ENCODE data around the gene NPR2.

NPR2 gene

DNA sequence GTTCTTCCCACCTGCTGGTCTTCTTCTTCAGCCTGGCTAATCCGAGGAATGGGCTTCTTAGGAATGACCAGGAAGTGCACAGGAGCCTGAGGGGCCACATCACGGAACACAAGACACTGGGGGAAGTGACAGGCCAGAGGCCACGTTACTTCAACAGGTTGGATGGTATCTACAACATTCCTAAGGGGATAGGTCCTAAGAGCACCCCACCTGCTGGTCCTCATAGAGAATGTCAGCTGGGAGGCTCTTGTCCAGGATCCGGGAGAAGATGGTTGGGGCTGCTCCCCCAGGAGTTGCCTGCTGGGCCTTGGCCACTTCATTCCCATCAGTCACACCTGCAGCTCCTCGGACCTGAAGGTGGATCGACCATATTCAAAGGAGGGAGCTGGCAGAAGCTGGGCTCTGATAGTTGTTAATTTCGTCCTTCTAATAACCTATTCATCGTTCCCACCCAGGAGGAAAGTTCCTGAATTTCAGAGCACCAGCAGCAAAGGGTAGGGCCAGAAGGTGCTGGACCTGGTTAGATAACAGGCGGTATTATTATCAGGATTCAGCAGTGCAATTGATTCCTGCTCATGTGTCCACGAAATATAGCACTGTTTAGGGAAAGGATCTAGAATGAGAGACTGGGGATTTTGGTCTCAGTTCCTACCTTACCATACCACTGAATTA is 22.2 kb downstream of the NPR2 start:
- H3K27ac ChIP-seq, result peak overlapping the region; percentile 100
- TF ChIP-seq, protein P1, sequence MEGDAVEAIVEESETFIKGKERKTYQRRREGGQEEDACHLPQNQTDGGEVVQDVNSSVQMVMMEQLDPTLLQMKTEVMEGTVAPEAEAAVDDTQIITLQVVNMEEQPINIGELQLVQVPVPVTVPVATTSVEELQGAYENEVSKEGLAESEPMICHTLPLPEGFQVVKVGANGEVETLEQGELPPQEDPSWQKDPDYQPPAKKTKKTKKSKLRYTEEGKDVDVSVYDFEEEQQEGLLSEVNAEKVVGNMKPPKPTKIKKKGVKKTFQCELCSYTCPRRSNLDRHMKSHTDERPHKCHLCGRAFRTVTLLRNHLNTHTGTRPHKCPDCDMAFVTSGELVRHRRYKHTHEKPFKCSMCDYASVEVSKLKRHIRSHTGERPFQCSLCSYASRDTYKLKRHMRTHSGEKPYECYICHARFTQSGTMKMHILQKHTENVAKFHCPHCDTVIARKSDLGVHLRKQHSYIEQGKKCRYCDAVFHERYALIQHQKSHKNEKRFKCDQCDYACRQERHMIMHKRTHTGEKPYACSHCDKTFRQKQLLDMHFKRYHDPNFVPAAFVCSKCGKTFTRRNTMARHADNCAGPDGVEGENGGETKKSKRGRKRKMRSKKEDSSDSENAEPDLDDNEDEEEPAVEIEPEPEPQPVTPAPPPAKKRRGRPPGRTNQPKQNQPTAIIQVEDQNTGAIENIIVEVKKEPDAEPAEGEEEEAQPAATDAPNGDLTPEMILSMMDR (IDR thresholded peaks at IDR 0.05), result no peak
- no peak for TF ChIP-seq ZFX (IDR thresholded peaks at IDR 0.05; ENCODE audit: borderline replicate concordance)

DNA sequence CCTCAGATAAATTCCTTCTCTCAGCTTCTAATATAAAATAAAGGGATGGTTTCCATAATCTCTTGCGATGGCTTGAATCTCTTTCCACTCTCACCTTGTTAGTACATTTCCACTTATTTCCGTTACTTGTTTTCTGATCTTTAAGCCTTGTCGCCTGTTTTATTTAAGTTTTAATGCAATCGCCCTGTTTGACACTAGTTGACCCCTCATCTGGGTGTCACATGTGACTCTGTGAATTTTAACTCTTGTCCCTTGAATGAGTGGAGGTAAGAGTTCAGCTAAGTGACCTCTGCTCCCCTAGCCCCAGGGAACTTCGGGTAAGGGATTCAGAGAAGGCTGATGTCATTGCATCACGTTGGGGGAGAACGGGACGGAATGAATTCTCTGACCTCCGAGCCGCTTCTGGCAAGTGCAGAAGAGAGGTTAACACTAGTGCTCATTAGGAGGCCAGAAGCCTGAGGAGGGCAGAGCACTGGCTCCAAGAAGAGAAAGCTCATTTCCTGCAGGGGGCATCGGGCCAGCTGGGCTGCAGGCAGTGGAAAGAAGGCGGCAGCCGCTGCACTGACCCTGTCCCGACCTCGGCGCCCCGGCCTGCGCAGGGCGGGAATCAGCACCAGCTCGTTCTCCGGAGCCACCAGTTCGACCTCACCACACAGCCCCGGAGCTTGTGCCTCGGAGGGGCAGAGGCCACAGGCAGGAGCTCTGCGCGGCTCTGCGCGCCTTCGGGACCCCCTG is 22.9 kb downstream of the NPR2 start:
- H3K27ac ChIP-seq, result peak overlapping the region; percentile 100
- TF ChIP-seq, protein P1 (IDR thresholded peaks at IDR 0.05), result peak; percentile 32
- TF ChIP-seq ZFX (IDR thresholded peaks at IDR 0.05; ENCODE audit: borderline replicate concordance), result no peak

GRCh38 chr9:35814841-35815543 is 23.6 kb downstream of the NPR2 start, which contains the start of gene HINT2:
Gene HINT2 (minus strand): TSS chr9:35815042. CDS start chr9:35814979, 63 bp downstream.
- H3K27ac ChIP-seq, result peak within 1 kb of the TSS; percentile 100
- no peak for TF ChIP-seq ZFX (IDR thresholded peaks at IDR 0.05; ENCODE audit: borderline replicate concordance)
- TF ChIP-seq, protein P1 (IDR thresholded peaks at IDR 0.05), result no peak

DNA sequence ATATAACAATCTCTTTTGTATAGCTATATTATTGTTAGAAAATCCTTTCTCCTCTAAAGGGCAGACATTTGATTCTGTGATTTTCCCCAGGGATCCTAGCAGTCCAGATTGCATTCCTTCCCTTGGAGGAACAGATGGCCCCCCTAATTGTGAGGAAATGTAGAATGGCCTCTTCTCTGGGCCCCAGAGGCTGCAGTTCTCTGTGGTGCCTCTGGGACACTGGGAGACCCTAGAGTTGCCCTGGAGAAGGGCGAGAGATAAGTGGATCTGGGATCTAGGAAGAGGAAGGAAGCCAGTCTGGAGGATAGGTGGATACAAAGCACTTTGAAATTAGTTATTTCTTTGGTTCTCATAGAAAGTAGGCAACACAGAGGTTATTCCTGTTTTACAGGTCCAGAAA is 25.3 kb downstream of the NPR2 start:
- H3K27ac ChIP-seq, result no peak overlapping the region
- no peak for TF ChIP-seq ZFX (IDR thresholded peaks at IDR 0.05; ENCODE audit: borderline replicate concordance)
- TF ChIP-seq, protein P1 (IDR thresholded peaks at IDR 0.05), result no peak

DNA sequence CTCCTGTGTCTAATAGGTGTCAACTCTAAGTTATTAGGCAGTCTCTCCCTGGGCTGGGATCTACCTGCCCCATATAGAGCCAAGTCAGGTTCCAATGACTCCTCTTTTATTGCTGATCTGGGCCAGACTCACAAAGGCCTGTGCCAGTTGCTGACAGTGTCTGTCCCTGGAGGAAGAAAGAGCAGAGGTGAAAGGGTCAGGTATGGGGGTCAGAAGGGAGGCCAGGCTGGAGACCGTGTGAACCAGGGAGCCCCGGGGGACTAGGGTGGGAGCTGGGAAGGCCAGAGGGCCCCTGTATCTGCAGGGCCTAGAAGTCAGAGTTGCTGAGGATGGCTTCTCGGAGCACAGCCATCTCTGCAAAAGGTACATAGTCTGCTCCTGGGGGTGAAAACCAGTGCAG is 26.9 kb downstream of the NPR2 start:
- no peak overlapping the region for H3K27ac ChIP-seq

DNA sequence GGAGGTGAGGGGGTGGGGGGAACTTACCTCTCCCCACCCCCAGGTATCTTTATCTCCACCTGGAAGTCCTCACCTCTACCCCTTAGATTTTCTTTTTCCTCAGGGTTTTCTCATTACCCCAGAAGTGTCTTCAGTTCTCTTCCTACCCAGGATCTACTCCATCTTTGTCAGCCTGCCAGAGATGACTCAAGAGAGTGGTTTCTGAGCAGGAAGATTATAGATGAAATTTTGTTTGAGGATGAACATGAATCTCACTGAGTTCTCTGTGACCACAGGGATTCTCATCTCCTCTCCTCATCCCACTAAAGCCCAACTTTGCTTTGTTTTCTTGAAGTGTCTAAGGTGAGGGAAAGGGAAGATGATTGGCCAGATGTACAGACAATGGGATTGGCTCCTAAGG is 28.7 kb downstream of the NPR2 start:
- H3K27ac ChIP-seq, result no peak overlapping the region
- TF ChIP-seq ZFX (IDR thresholded peaks at IDR 0.05; ENCODE audit: borderline replicate concordance), result no peak
- TF ChIP-seq, protein P1 (IDR thresholded peaks at IDR 0.05), result no peak

More for the DNA sequence above, 26.9 kb downstream of the NPR2 start:
- TF ChIP-seq, protein P1 (IDR thresholded peaks at IDR 0.05), result no peak
- no peak for TF ChIP-seq ZFX (IDR thresholded peaks at IDR 0.05; ENCODE audit: borderline replicate concordance)
